ENCODE measurements around the gene GRK6. TPM values are rescaled to one million over a fixed set of nuclear protein-coding genes. Genes with fewer than 3 reads are reported as not detected.
A peak's percentile ranks its signal among the peaks of the same experiment; 100 is the strongest.

Gene GRK6
- total and polyA plus RNA-seq, 9 of the 15 experiments (the other 6 are each of a cell fraction or from before 2014, with no cell fraction given), result 0.63 to 122 (median 44.5) TPM

DNA sequence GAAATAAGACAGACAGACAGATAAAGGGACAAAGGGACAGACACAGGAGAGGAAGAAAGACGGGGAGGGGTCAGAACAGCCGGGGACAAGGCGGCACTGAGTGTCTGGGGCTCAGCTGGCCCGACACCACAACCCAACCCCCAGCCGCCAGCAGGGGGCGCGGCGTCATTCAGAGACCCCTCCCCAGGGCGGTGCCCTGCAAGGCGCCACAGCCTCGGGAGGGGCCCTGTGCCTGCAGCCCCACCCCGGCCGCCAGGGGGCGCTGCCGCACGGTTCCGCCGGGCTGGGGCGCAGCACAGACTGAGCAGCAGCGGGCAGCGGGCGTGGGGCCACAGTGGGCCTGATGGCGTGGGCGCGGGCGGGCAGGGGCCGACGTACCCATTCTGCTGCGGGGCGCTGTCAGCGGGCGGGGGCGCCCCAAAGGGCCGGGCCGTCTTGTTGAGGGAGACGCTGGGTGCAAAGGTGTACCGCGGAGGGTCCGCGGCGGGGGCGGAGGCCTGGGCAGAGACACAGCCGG, 65.0 kb downstream of the GRK6 start (continued):
- TF ChIP-seq, protein P1, sequence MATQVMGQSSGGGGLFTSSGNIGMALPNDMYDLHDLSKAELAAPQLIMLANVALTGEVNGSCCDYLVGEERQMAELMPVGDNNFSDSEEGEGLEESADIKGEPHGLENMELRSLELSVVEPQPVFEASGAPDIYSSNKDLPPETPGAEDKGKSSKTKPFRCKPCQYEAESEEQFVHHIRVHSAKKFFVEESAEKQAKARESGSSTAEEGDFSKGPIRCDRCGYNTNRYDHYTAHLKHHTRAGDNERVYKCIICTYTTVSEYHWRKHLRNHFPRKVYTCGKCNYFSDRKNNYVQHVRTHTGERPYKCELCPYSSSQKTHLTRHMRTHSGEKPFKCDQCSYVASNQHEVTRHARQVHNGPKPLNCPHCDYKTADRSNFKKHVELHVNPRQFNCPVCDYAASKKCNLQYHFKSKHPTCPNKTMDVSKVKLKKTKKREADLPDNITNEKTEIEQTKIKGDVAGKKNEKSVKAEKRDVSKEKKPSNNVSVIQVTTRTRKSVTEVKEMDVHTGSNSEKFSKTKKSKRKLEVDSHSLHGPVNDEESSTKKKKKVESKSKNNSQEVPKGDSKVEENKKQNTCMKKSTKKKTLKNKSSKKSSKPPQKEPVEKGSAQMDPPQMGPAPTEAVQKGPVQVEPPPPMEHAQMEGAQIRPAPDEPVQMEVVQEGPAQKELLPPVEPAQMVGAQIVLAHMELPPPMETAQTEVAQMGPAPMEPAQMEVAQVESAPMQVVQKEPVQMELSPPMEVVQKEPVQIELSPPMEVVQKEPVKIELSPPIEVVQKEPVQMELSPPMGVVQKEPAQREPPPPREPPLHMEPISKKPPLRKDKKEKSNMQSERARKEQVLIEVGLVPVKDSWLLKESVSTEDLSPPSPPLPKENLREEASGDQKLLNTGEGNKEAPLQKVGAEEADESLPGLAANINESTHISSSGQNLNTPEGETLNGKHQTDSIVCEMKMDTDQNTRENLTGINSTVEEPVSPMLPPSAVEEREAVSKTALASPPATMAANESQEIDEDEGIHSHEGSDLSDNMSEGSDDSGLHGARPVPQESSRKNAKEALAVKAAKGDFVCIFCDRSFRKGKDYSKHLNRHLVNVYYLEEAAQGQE (IDR thresholded peaks at IDR 0.05; ENCODE audit: borderline replicate concordance), result peak; percentile 88
- TF ChIP-seq, protein P1 (CRISPR knock-in tag; IDR thresholded peaks at IDR 0.05; ENCODE audit: low read depth), result no peak
- TF ChIP-seq FOXK2 (conservative IDR thresholded peaks at IDR 0.05 in 1 of 2, IDR thresholded peaks at IDR 0.05 in 1 of 2; ENCODE audit: low read depth in 2 of 2) (no peak), HMG20B (CRISPR knock-in tag; IDR thresholded peaks at IDR 0.05) (no peak), NCOA4 (IDR thresholded peaks at IDR 0.05; ENCODE audit: partially characterized antibody) (no peak), TSC22D4 (tag; IDR thresholded peaks at IDR 0.05) (no peak), DACH1 (IDR thresholded peaks at IDR 0.05; ENCODE audit: partially characterized antibody) (peak; percentile 74), TBL1XR1 (IDR thresholded peaks at IDR 0.05; ENCODE audit: low read length in 2 of 2) (peak; percentile 30 to 70; a peak in 2 of 4 replicates), FOXP1 (CRISPR knock-in tag; IDR thresholded peaks at IDR 0.05) (peak; percentile 62; the same call in 1 of the 2 replicates), STAT5A (IDR thresholded peaks at IDR 0.05; ENCODE audit: borderline replicate concordance, low read length) (no peak; the same call in 1 of the 2 replicates), ATF7 (IDR thresholded peaks at IDR 0.05) (peak; percentile 66), TEAD4 (IDR thresholded peaks at IDR 0.05; ENCODE audit: low read length) (0 out of 2 replicates have a peak, but pooled peaks have one; percentile 13), TEAD4 (CRISPR knock-in tag; IDR thresholded peaks at IDR 0.05; ENCODE audit: borderline replicate concordance) (no peak), ZFX (CRISPR knock-in tag; IDR thresholded peaks at IDR 0.05) (0 out of 2 replicates have a peak, but pooled peaks have one; percentile 42), NCOR1 (IDR thresholded peaks at IDR 0.05) (peak; percentile 52), POLR2B (IDR thresholded peaks at IDR 0.05; ENCODE audit: low read depth, partially characterized antibody) (no peak), ZNF3 (CRISPR knock-in tag; IDR thresholded peaks at IDR 0.05) (no peak), NFYB (IDR thresholded peaks at IDR 0.05; ENCODE audit: extremely low read depth, insufficient read length) (no peak), HSF4 (CRISPR knock-in tag; IDR thresholded peaks at IDR 0.05; ENCODE audit: borderline replicate concordance) (no peak)
- TF ChIP-seq, protein P2, sequence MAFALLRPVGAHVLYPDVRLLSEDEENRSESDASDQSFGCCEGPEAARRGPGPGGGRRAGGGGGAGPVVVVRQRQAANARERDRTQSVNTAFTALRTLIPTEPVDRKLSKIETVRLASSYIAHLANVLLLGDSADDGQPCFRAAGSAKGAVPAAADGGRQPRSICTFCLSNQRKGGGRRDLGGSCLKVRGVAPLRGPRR (CRISPR knock-in tag; IDR thresholded peaks at IDR 0.05), result no peak

Measured in K562 (cell line).